ENCODE data around the gene CCDC183.
"Not testable (repeated sequence)": the region's sequence is repeated elsewhere in the genome, so short reads cannot be mapped to it uniquely, and the experiment has no call there.

CCDC183 gene

DNA sequence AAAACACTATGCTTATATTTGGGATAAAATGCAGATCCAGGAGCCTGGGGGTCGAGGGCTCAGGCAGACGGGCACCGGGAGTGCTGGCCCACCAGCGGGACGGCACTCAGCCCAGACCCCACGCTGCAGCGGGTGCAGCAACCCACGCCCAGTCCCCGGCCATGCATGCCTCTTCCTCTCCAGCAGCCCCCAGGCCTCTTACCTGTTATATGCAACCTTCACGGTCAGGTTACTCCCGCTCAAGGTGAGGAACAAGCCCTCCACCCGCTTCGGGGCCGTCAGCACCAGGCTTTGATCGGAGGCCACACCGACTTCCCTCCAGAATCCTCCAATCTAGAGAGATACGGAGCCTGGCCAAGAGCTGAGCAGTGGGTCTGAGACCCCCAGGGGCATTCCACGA, 39.3 kb upstream of the CCDC183 start:
- Mint-ChIP-seq H3K4me3 (no peak overlapping the region), H3K27me3 (ENCODE audit: low read depth) (no peaks in the 10 kb centered on the region), H3K36me3 (ENCODE audit: low read depth) (peaks cover 6% of the 10 kb centered on the region), H3K9me3 (peaks cover 26% of the 10 kb centered on the region), H3K4me1 (ENCODE audit: low read depth) (no peaks in the 10 kb centered on the region), H3K27ac (no peak overlapping the region)

GRCh38 chr9:136757328-136757727, 38.8 kb upstream of the CCDC183 start:
- no peak overlapping the region for H3K4me3 Mint-ChIP-seq
- H3K4me1 Mint-ChIP-seq (ENCODE audit: low read depth): no peaks in the 10 kb centered on the region
- no peaks in the 10 kb centered on the region for H3K27me3 Mint-ChIP-seq (ENCODE audit: low read depth)
- no peak overlapping the region for H3K27ac Mint-ChIP-seq
- peaks cover 22% of the 10 kb centered on the region for H3K9me3 Mint-ChIP-seq
- H3K36me3 Mint-ChIP-seq (ENCODE audit: low read depth): peaks cover 6% of the 10 kb centered on the region

DNA sequence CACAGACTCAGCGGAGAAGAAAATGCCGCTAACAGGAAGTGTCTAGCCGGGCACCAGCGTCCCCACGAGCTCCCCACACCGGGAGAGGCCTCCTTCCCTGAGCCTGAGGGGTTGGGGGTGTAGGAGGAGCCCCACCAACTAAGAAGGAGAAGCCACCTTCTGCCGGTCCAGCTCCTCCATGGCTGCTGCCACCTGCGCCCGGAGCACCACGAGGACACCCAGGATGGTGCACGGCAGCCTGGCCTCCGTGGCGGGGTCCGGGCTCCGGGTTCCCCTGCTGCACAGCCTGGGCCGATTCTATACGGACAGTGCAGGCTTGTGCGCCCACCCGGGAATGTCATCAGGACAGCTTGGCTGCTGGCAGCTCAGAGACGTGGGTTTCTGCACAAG, 38.4 kb upstream of the CCDC183 start:
- H3K4me1 Mint-ChIP-seq (ENCODE audit: low read depth): no peaks in the 10 kb centered on the region
- peaks cover 17% of the 10 kb centered on the region for H3K9me3 Mint-ChIP-seq
- peaks cover 3% of the 10 kb centered on the region for H3K36me3 Mint-ChIP-seq (ENCODE audit: low read depth)
- no peaks in the 10 kb centered on the region for H3K27me3 Mint-ChIP-seq (ENCODE audit: low read depth)
- H3K27ac Mint-ChIP-seq: no peak overlapping the region
- no peak overlapping the region for H3K4me3 Mint-ChIP-seq

DNA sequence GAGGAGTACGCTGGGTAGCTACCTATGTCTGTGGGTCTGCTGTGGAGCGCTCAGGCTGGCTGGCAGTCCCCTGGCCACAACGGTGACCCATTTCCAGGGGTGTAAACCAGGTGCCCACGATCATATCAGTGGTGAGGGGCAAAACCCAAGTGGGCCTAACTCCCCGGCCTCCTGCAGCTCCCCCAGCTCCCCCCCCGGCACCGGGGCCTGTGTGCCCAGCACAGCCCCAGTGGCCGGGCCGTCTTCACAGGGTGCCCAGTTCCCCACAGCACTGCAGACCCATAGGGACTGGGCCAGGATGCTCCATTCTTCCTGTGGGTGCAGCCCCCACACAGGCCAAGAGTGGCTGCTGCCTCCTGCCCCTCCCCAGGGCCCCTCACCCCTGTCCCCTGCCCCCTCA, 37.1 kb upstream of the CCDC183 start:
- Mint-ChIP-seq H3K4me3 (no peak overlapping the region), H3K27me3 (ENCODE audit: low read depth) (no peaks in the 10 kb centered on the region), H3K4me1 (ENCODE audit: low read depth) (no peaks in the 10 kb centered on the region), H3K9me3 (peaks cover 15% of the 10 kb centered on the region), H3K27ac (no peak overlapping the region), H3K36me3 (ENCODE audit: low read depth) (peaks cover 3% of the 10 kb centered on the region)

- H3K4me3 Mint-ChIP-seq: no peak overlapping the region
Observed at GRCh38 chr9:136759436-136760325, 36.5 kb upstream of the CCDC183 start.

GRCh38 chr9:136760424-136760823, 35.7 kb upstream of the CCDC183 start:
- no peak overlapping the region for H3K4me3 Mint-ChIP-seq
- H3K36me3 Mint-ChIP-seq (ENCODE audit: low read depth): peaks cover 3% of the 10 kb centered on the region

More at GRCh38 chr9:136759436-136760325, 36.5 kb upstream of the CCDC183 start:
- Mint-ChIP-seq H3K4me1 (ENCODE audit: low read depth) (no peaks in the 10 kb centered on the region), H3K27ac (no peak overlapping the region), H3K36me3 (ENCODE audit: low read depth) (peaks cover 3% of the 10 kb centered on the region), H3K27me3 (ENCODE audit: low read depth) (no peaks in the 10 kb centered on the region), H3K9me3 (peaks cover 15% of the 10 kb centered on the region)

GRCh38 chr9:136760834-136761544, 35.1 kb upstream of the CCDC183 start:
- H3K4me3 Mint-ChIP-seq; H3K27ac Mint-ChIP-seq; H3K36me3 Mint-ChIP-seq (ENCODE audit: low read depth); H3K9me3 Mint-ChIP-seq; H3K27me3 Mint-ChIP-seq (ENCODE audit: low read depth); H3K4me1 Mint-ChIP-seq (ENCODE audit: low read depth): not testable (repeated sequence)

More at GRCh38 chr9:136760424-136760823, 35.7 kb upstream of the CCDC183 start:
- peaks cover 13% of the 10 kb centered on the region for H3K9me3 Mint-ChIP-seq
- no peak overlapping the region for H3K27ac Mint-ChIP-seq
- H3K4me1 Mint-ChIP-seq (ENCODE audit: low read depth): no peaks in the 10 kb centered on the region
- no peaks in the 10 kb centered on the region for H3K27me3 Mint-ChIP-seq (ENCODE audit: low read depth)

DNA sequence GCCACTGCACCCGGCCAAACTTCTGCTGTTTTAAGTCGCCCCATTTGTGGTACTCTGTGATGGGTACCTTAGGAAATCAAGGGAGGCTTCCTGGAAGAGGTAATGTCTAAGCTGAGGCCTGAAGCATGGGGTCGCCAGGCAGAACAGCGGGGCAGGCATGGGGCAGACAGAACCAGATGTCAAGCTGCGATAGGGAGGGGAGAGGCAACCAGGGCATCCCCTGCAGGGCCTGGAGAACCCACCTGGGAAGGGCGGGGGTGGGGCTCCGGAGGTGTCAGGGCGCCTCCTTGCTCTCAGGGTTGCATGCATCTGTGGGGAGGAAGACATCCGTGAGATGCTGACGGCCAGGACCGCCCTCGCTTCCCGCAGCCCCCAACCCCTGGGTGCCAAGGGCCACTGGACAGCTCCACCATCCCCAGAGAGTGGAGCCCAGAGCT, 34.6 kb upstream of the CCDC183 start:
- Mint-ChIP-seq H3K4me1 (ENCODE audit: low read depth) (peaks cover 2% of the 10 kb centered on the region), H3K27ac (no peak overlapping the region), H3K27me3 (ENCODE audit: low read depth) (no peaks in the 10 kb centered on the region), H3K36me3 (ENCODE audit: low read depth) (no peaks in the 10 kb centered on the region), H3K4me3 (no peak overlapping the region), H3K9me3 (peaks cover 1% of the 10 kb centered on the region)

DNA sequence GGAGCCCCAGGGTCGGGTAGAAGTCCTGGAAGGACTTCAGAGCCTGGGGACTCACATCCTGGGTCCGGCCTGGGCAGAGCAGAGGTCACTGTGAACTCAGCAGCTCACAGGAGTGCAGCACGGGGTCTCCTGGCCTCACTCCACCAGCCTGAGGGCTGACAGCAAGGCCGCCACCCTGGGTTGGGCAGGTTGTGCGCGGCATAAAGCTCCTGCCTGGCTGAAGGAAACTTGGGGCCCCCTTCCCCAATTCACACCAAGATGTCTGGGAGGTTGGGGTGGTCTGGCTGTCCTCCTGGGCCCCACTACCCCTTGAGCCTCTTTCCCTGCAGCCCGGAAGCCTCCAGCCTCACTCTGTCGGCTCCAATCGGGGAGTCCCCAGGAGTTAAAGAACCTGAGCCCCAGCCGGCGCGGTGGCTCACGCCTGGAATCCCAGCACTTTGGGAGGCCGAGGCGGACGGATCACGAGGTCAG, 33.9 kb upstream of the CCDC183 start:
- Mint-ChIP-seq H3K9me3 (no peaks in the 10 kb centered on the region), H3K27me3 (ENCODE audit: low read depth) (no peaks in the 10 kb centered on the region), H3K27ac (no peak overlapping the region), H3K4me3 (no peak overlapping the region), H3K36me3 (ENCODE audit: low read depth) (no peaks in the 10 kb centered on the region), H3K4me1 (ENCODE audit: low read depth) (peaks cover 7% of the 10 kb centered on the region)

DNA sequence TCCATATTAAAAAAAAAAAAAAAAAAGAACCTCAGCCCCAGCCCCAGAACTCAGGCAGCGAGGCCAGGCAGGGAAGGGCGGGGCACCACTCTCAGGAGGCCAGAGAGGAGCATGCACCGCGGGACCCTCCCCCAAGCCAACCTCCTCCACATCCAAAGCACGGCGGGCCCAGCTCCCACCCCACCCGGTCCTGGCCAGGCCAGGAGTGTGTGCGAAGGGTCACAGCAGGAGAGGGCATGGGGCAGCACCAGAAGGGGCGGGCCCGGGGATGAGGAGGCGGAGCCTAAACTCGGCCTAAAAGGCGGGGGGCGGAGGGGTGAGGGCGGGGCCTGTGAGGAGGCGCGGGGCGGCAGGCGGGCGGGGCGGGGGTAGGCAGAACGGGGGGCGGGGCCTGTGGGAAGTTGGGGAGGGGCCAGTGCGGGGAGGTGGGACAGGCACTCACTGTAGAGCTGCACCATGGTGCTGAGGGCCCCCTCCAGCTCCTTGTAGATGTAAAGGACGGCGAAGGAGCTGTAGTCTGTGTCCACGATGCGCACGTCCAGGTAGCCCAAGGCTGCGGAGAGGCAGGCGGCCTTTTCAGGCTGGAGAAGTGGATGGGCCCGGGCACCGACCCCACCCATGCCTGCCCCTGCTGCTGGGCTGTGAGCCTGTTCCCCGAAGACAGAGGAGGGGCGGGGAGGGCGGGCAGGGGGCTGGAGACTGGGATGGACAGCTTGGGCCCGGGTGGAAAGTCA, 33.1 kb upstream of the CCDC183 start:
- Mint-ChIP-seq H3K4me3 (no peak overlapping the region), H3K27ac (no peak overlapping the region), H3K4me1 (ENCODE audit: low read depth) (peaks cover 7% of the 10 kb centered on the region), H3K9me3 (no peaks in the 10 kb centered on the region), H3K27me3 (ENCODE audit: low read depth) (peaks cover 4% of the 10 kb centered on the region), H3K36me3 (ENCODE audit: low read depth) (no peaks in the 10 kb centered on the region)

GRCh38 chr9:136763649-136764035, 32.5 kb upstream of the CCDC183 start:
- Mint-ChIP-seq H3K27me3 (ENCODE audit: low read depth) (peaks cover 4% of the 10 kb centered on the region), H3K27ac (no peak overlapping the region), H3K4me3 (no peak overlapping the region), H3K36me3 (ENCODE audit: low read depth) (no peaks in the 10 kb centered on the region), H3K4me1 (ENCODE audit: low read depth) (peaks cover 7% of the 10 kb centered on the region), H3K9me3 (no peaks in the 10 kb centered on the region)

GRCh38 chr9:136764301-136764891, 31.7 kb upstream of the CCDC183 start, which contains the start of gene LCN15:
LCN15 (minus strand) TSS chr9:136764518; CDS start chr9:136764488, 30 bp downstream.
- peaks cover 4% of the 10 kb centered on the region for H3K27me3 Mint-ChIP-seq (ENCODE audit: low read depth)
- H3K9me3 Mint-ChIP-seq: no peaks in the 10 kb centered on the region
- H3K4me1 Mint-ChIP-seq (ENCODE audit: low read depth): peaks cover 7% of the 10 kb centered on the region
- no peaks in the 10 kb centered on the region for H3K36me3 Mint-ChIP-seq (ENCODE audit: low read depth)
- H3K4me3 Mint-ChIP-seq: no peak within 1 kb of the TSS
- no peak within 1 kb of the TSS for H3K27ac Mint-ChIP-seq

- Mint-ChIP-seq H3K36me3 (ENCODE audit: low read depth) (no peaks in the 10 kb centered on the region), H3K27ac (no peak overlapping the region), H3K27me3 (ENCODE audit: low read depth) (peaks cover 4% of the 10 kb centered on the region), H3K4me3 (no peak overlapping the region), H3K9me3 (no peaks in the 10 kb centered on the region), H3K4me1 (ENCODE audit: low read depth) (peaks cover 7% of the 10 kb centered on the region)
Observed at GRCh38 chr9:136765041-136765440, 31.1 kb upstream of the CCDC183 start.

DNA sequence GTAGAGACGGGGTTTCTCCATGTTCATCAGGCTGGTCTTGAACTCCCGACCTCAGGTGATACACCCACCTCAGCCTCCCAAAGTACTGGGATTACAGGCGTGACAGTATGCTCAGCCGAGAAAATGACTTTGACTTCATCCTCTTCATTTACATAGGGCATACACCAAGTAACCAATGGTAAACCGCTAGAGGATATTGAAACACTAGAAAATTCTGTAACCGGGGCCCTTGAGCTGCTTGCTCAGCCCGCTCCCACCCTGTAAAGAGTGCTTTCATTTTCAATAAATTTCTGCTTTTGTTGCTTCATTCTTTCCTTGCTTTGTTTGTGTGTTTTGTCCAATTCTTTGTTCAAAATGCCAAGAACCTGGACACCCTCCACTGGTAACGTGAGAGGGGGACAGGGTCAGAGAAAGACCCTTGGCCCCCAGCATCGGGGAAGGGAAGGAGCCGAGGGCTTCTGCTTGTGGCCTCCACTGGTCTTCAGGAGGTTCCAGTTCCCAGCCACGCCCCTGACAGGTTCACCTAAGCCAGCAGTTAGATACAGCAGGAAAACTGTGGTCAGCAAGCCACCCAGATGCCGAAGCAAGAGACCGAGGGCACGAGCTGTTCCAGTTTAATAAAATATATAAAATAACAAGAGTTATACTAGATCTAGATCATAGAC, 30.3 kb upstream of the CCDC183 start:
- H3K36me3 Mint-ChIP-seq (ENCODE audit: low read depth); H3K27me3 Mint-ChIP-seq (ENCODE audit: low read depth); H3K27ac Mint-ChIP-seq; H3K4me1 Mint-ChIP-seq (ENCODE audit: low read depth); H3K4me3 Mint-ChIP-seq; H3K9me3 Mint-ChIP-seq: not testable (repeated sequence)

Data from T-helper 1 cell treated with Interleukin-12 subunit alpha and Interleukin-12 subunit beta and Interleukin-4 antibody, amounts not matched to agents 30 μg/mL and 1 μg/mL, for 36 hours (primary cell).